Measurements from ENCODE around the gene HIF3A. TPM values are rescaled to one million over a fixed set of nuclear protein-coding genes. Genes with fewer than 3 reads are reported as not detected.

The HIF3A gene
- total RNA-seq, 1 experiment from 2014 or later = 0.68 TPM

- intact Hi-C loops (cut with micrococcal nuclease; ENCODE audit: unreplicated experiment) = no loop called here
- CTCF ChIA-PET = interaction anchor here (0.5 to 3.9 kb wide), 3 partner anchors 13 to 948 kb away, joined by 3 to 20 read pairs (median 7); no protein-coding TSS in a partner anchor
Observed at GRCh38 chr19:46356149-46357055, 59.6 kb downstream of the HIF3A start.

GRCh38 chr19:46357846-46358583, 61.2 kb downstream of the HIF3A start:
- H3K36me3 Mint-ChIP-seq (ENCODE audit: insufficient read depth, unreplicated experiment) = peaks cover 20% of the 10 kb centered on the region
- H3K27ac Mint-ChIP-seq (ENCODE audit: unreplicated experiment) = peak overlapping the region; percentile 60
- no peak for TF ChIP-seq CTCF (IDR thresholded peaks at IDR 0.05; ENCODE audit: unreplicated experiment)
- no peaks in the 10 kb centered on the region for H3K27me3 Mint-ChIP-seq (ENCODE audit: unreplicated experiment)
- CTCF ChIA-PET = interaction anchor here (0.8 to 3.9 kb wide), 4 partner anchors 11 to 15 kb away, joined by 3 to 20 read pairs (median 4); partner anchors contain the start of gene PPP5C
- H3K4me1 Mint-ChIP-seq (ENCODE audit: low read depth, unreplicated experiment) = peaks cover 50% of the 10 kb centered on the region
- BruUV-seq (replicated peaks) = no TSS peak
- DNase-seq = peak; percentile 35
- no peaks in the 10 kb centered on the region for H3K9me3 Mint-ChIP-seq (ENCODE audit: low read depth, unreplicated experiment)
- peak overlapping the region; percentile 15 for H3K4me3 Mint-ChIP-seq (ENCODE audit: low read depth, unreplicated experiment)
- intact Hi-C loops (cut with micrococcal nuclease; ENCODE audit: unreplicated experiment) = no loop called here

More at GRCh38 chr19:46356149-46357055, 59.6 kb downstream of the HIF3A start:
- H3K36me3 Mint-ChIP-seq (ENCODE audit: insufficient read depth, unreplicated experiment) = peaks cover 29% of the 10 kb centered on the region
- H3K4me1 Mint-ChIP-seq (ENCODE audit: low read depth, unreplicated experiment) = peaks cover 60% of the 10 kb centered on the region
- no peak overlapping the region for H3K4me3 Mint-ChIP-seq (ENCODE audit: low read depth, unreplicated experiment)
- no peaks in the 10 kb centered on the region for H3K9me3 Mint-ChIP-seq (ENCODE audit: low read depth, unreplicated experiment)
- TF ChIP-seq CTCF (IDR thresholded peaks at IDR 0.05; ENCODE audit: unreplicated experiment) = no peak
- DNase-seq = no peak
- H3K27me3 Mint-ChIP-seq (ENCODE audit: unreplicated experiment) = no peaks in the 10 kb centered on the region
- H3K27ac Mint-ChIP-seq (ENCODE audit: unreplicated experiment) = peak overlapping the region; percentile 69
- BruUV-seq (replicated peaks) = no TSS peak

GRCh38 chr19:46361915-46362314, 65.1 kb downstream of the HIF3A start:
- Mint-ChIP-seq H3K4me3 (ENCODE audit: low read depth, unreplicated experiment) (no peak overlapping the region), H3K9me3 (ENCODE audit: low read depth, unreplicated experiment) (no peaks in the 10 kb centered on the region), H3K36me3 (ENCODE audit: insufficient read depth, unreplicated experiment) (no peaks in the 10 kb centered on the region), H3K27ac (ENCODE audit: unreplicated experiment) (no peak overlapping the region), H3K27me3 (ENCODE audit: unreplicated experiment) (no peaks in the 10 kb centered on the region), H3K4me1 (ENCODE audit: low read depth, unreplicated experiment) (peaks cover 48% of the 10 kb centered on the region)
- intact Hi-C loops (cut with micrococcal nuclease; ENCODE audit: unreplicated experiment) = no loop called here
- DNase-seq = no peak
- BruUV-seq (replicated peaks) = no TSS peak
- TF ChIP-seq CTCF (IDR thresholded peaks at IDR 0.05; ENCODE audit: unreplicated experiment) = no peak
- CTCF ChIA-PET = no interaction called here

- TF ChIP-seq CTCF (IDR thresholded peaks at IDR 0.05; ENCODE audit: unreplicated experiment) = no peak
- BruUV-seq (replicated peaks) = no TSS peak
- H3K4me1 Mint-ChIP-seq (ENCODE audit: low read depth, unreplicated experiment) = peaks cover 39% of the 10 kb centered on the region
- H3K4me3 Mint-ChIP-seq (ENCODE audit: low read depth, unreplicated experiment) = no peak overlapping the region
- H3K36me3 Mint-ChIP-seq (ENCODE audit: insufficient read depth, unreplicated experiment) = peaks cover 6% of the 10 kb centered on the region
- intact Hi-C loops (cut with micrococcal nuclease; ENCODE audit: unreplicated experiment) = no loop called here
- DNase-seq = no peak
- CTCF ChIA-PET = interaction anchor here (0.6 kb wide), 1 partner anchor 82 kb away, joined by 3 read pairs; no protein-coding TSS in a partner anchor
- H3K27ac Mint-ChIP-seq (ENCODE audit: unreplicated experiment) = no peak overlapping the region
- H3K27me3 Mint-ChIP-seq (ENCODE audit: unreplicated experiment) = no peaks in the 10 kb centered on the region
- H3K9me3 Mint-ChIP-seq (ENCODE audit: low read depth, unreplicated experiment) = no peaks in the 10 kb centered on the region
Observed at GRCh38 chr19:46364359-46364758, 67.5 kb downstream of the HIF3A start.
